GM12878 (cell line): Measurements from ENCODE around the gene NPAS3.

Source experiments
- ATF2 ChIP-seq: IDR thresholded peaks from 2 replicates; pipeline ENCODE4 v1.6.1; 2012; ENCODE audit warnings: low read length, inconsistent platforms
- CREB1 ChIP-seq: IDR thresholded peaks from 2 replicates; pipeline ENCODE4 v1.6.1; 2012; ENCODE audit warnings: low read depth, mild to moderate bottlenecking, inconsistent platforms
- CTCF ChIP-seq, 3 experiments: IDR thresholded peaks in 2 of 3; conservative IDR thresholded peaks in 1 of 3; 2 replicates each; pipeline ENCODE4 v1.5.1; 2011; ENCODE audit warnings: low read depth in 3 of 3, low read length in 3 of 3, mild to moderate bottlenecking in 3 of 3, control low read depth in 2 of 3, moderate library complexity in 2 of 3, inconsistent platforms in 1 of 3, mixed read lengths in 1 of 3; ENCODE audit not compliant: control insufficient read depth in 2 of 3, insufficient read depth in 1 of 3; ENCODE audit errors: extremely low read depth in 1 of 3
- EP300 ChIP-seq, 2 experiments: fragments of 150-350 bp in 1 of 2; IDR thresholded peaks; 2 replicates each; pipeline ENCODE4 v1.6.1; 2011 to 2012; ENCODE audit warnings: low read depth in 2 of 2, low read length in 2 of 2, borderline replicate concordance in 1 of 2, improper control_type of control experiment in 1 of 2, inconsistent platforms in 1 of 2; ENCODE audit not compliant: control insufficient read depth in 1 of 2
- EZH2 ChIP-seq: IDR thresholded peaks from 2 replicates; pipeline ENCODE4 v1.6.1; 2012; ENCODE audit warnings: low read depth, mild to moderate bottlenecking, control low read depth, inconsistent platforms, low read length, borderline replicate concordance; ENCODE audit not compliant: control insufficient read depth
- FOXK2 ChIP-seq: fragments of 450-650 bp; IDR thresholded peaks from 2 replicates; pipeline ENCODE4 v1.6.1; 2017; ENCODE audit warnings: mild to moderate bottlenecking, moderate library complexity
- POLR2A ChIP-seq: IDR thresholded peaks from 2 replicates; pipeline ENCODE4 v1.6.1; 2011; ENCODE audit warnings: low read depth, mild to moderate bottlenecking, low read length
- POLR2AphosphoS5 ChIP-seq: IDR thresholded peaks from 2 replicates; pipeline ENCODE4 v1.6.1; 2011; ENCODE audit warnings: mild to moderate bottlenecking, low read length, inconsistent platforms

GRCh38 chr14:33580841-33581240 is 642.2 kb downstream of the NPAS3 start:
- no peak for TF ChIP-seq POLR2AphosphoS5
- TF ChIP-seq POLR2A: no peak
- no peak for TF ChIP-seq FOXK2
- no peak for TF ChIP-seq EP300 (IDR thresholded peaks at IDR 0.05; ENCODE audit: borderline replicate concordance in 1 of 2, control insufficient read depth in 1 of 2, low read depth in 2 of 2, low read length in 2 of 2)
- TF ChIP-seq CTCF (IDR thresholded peaks at IDR 0.05 in 2 of 3, conservative IDR thresholded peaks at IDR 0.05 in 1 of 3; ENCODE audit: control insufficient read depth in 2 of 3, extremely low read depth in 1 of 3, insufficient read depth in 1 of 3, low read depth in 3 of 3, low read length in 3 of 3): no peak
- no peak for TF ChIP-seq ATF2
- TF ChIP-seq CREB1: no peak
- no peak for TF ChIP-seq EZH2
